K562 (cell line): Measurements from ENCODE around the gene DNASE1L3. TPM values are rescaled to one million over a fixed set of nuclear protein-coding genes. Genes with fewer than 3 reads are reported as not detected.

Experiments
- ARID1B ChIP-seq: fragments of 450-650 bp; IDR thresholded peaks from 2 replicates; pipeline ENCODE4 v1.6.1; 2016; ENCODE audit warnings: antibody characterized with exemption, mild to moderate bottlenecking, inconsistent platforms
- BDP1 ChIP-seq: IDR thresholded peaks from 3 replicates; pipeline ENCODE4 v1.6.1; 2011; ENCODE audit not compliant: insufficient read length, insufficient read depth
- BRCA1 ChIP-seq, 2 experiments: fragments of 450-650 bp in 1 of 2; sonication (generic) in 1 of 2; formaldehyde crosslinking in 1 of 2; IDR thresholded peaks; 2 replicates each; pipeline versions ENCODE4 v1.5.0 to v1.6.1; 2017 to 2020; ENCODE audit warnings: mild to moderate bottlenecking in 1 of 2, missing genetic modification reagents in 1 of 2
- CXXC5 ChIP-seq: fragments of 250-450 bp; sonication (Bioruptor Pico); IDR thresholded peaks from 2 replicates; pipeline ENCODE4 v1.8.0; 2022; ENCODE audit warnings: inconsistent platforms, mild to moderate bottlenecking, moderate library complexity
- EGR1 ChIP-seq: fragments of 450-650 bp; conservative IDR thresholded peaks from 2 replicates; pipeline ENCODE4 v1.6.1; 2017; ENCODE audit warnings: mild to moderate bottlenecking
- EP300 ChIP-seq: IDR thresholded peaks from 2 replicates; pipeline ENCODE4 v1.6.1; 2012; ENCODE audit warnings: low read length, improper control_type of control experiment
- ETV5 ChIP-seq: sonication (generic); formaldehyde crosslinking; IDR thresholded peaks from 2 replicates; pipeline ENCODE4 v1.4.0; 2020; ENCODE audit warnings: low read depth, mild to moderate bottlenecking, missing genetic modification reagents
- EWSR1 ChIP-seq: fragments of 450-650 bp; IDR thresholded peaks from 2 replicates; pipeline ENCODE4 v1.6.1; 2018; ENCODE audit warnings: borderline replicate concordance, mild to moderate bottlenecking, low read depth, moderate library complexity; ENCODE audit not compliant: partially characterized antibody
- GABPA ChIP-seq: fragments of 200-800 bp; sonication (Bioruptor generic); conservative IDR thresholded peaks from 2 replicates; pipeline ENCODE4 v1.6.1; 2016; ENCODE audit warnings: low read depth, missing genetic modification characterization, missing compliant biosample characterization
- KAT8 ChIP-seq: fragments of 450-650 bp; IDR thresholded peaks from 2 replicates; pipeline ENCODE4 v1.6.1; 2016; ENCODE audit warnings: low read depth, mild to moderate bottlenecking
- KDM1A ChIP-seq, 2 experiments: fragments of 450-650 bp; IDR thresholded peaks; 2 replicates each; pipeline ENCODE4 v1.6.1; 2016; ENCODE audit warnings: mild to moderate bottlenecking in 2 of 2
- L3MBTL2 ChIP-seq: fragments of 450-650 bp; IDR thresholded peaks from 2 replicates; pipeline ENCODE4 v1.6.1; 2016; ENCODE audit warnings: mild to moderate bottlenecking, moderate library complexity
- MAZ ChIP-seq, 2 experiments: fragments of 450-650 bp in 1 of 2; sonication (generic) in 1 of 2; formaldehyde crosslinking; IDR thresholded peaks in 1 of 2; conservative IDR thresholded peaks in 1 of 2; 2 replicates each; pipeline versions ENCODE4 v1.4.0 to v1.5.0; 2020; ENCODE audit warnings: mild to moderate bottlenecking in 1 of 2, missing genetic modification reagents in 1 of 2
- MCM3 ChIP-seq: fragments of 450-650 bp; IDR thresholded peaks from 2 replicates; pipeline ENCODE4 v1.6.1; 2016
- MECOM ChIP-seq: fragments of 250-450 bp; sonication (Bioruptor Pico); IDR thresholded peaks from 2 replicates; pipeline ENCODE4 v1.8.0; 2022; ENCODE audit warnings: inconsistent platforms
- NCOR1 ChIP-seq: fragments of 450-650 bp; IDR thresholded peaks from 2 replicates; pipeline ENCODE4 v1.6.1; 2016; ENCODE audit warnings: mild to moderate bottlenecking, moderate library complexity
- POU5F1 ChIP-seq: fragments of 150-350 bp; IDR thresholded peaks from 2 replicates; pipeline ENCODE4 v1.6.1; 2014; ENCODE audit warnings: borderline replicate concordance, low read length, low read depth, mild to moderate bottlenecking; ENCODE audit not compliant: partially characterized antibody
- SMARCA4 ChIP-seq: fragments of 450-650 bp; IDR thresholded peaks from 2 replicates; pipeline ENCODE4 v1.6.1; 2016
- SOX6 ChIP-seq: fragments of 450-650 bp; IDR thresholded peaks from 2 replicates; pipeline ENCODE4 v1.6.1; 2014; ENCODE audit warnings: mild to moderate bottlenecking
- STAT5B ChIP-seq: fragments of 250-450 bp; sonication (Bioruptor Pico); IDR thresholded peaks from 2 replicates; pipeline ENCODE4 v1.8.0; 2021; ENCODE audit warnings: mild to moderate bottlenecking, inconsistent platforms
- TAL1 ChIP-seq: fragments of 450-650 bp; IDR thresholded peaks from 2 replicates; pipeline ENCODE4 v1.6.1; 2016; ENCODE audit warnings: mild to moderate bottlenecking
- ZNF232 ChIP-seq: sonication (generic); formaldehyde crosslinking; IDR thresholded peaks from 2 replicates; pipeline ENCODE4 v1.8.0; 2022; ENCODE audit warnings: mild to moderate bottlenecking, missing genetic modification reagents
- ZNF24 ChIP-seq: fragments of 450-650 bp; IDR thresholded peaks from 2 replicates; pipeline ENCODE4 v1.6.1; 2016
- ZNF316 ChIP-seq: fragments of 450-650 bp; IDR thresholded peaks from 2 replicates; pipeline ENCODE4 v1.6.1; 2016
- polyA plus RNA-seq, 8 experiments: library from polyadenylated mRNA; depleted of rRNA in 4 of 8; stranded (reverse) in 5 of 8; unstranded in 3 of 8; fragments of >200 nt; fragmentation: Nextera tagmentation in 2 of 8; fragmentation: Illumina TruSeq in 1 of 8; extraction: Ambion mirVana in 2 of 8; extraction: Trizol in 1 of 8; gene quantifications; 2 replicates each; pipeline versions ENCODE4 v1.2.1 to v1.2.3, GENCODE V29; 2011 to 2014; ENCODE audit warnings: inconsistent platforms in 1 of 8, missing spikeins in 1 of 8
- total RNA-seq, 7 experiments: library from RNA; depleted of rRNA in 6 of 7; stranded (reverse); fragments of >200 nt in 6 of 7; fragmentation: Illumina TruSeq in 2 of 7; extraction: Trizol in 2 of 7; gene quantifications; 2 replicates each; pipeline versions ENCODE4 v1.2.1 to v1.2.3, GENCODE V29; 2011 to 2021; ENCODE audit warnings: low replicate concordance in 1 of 7
- TF ChIP-seq, protein P1 (sequence below): fragments of 250-450 bp; sonication (Bioruptor Pico); IDR thresholded peaks from 2 replicates; pipeline ENCODE4 v1.5.0; 2020; ENCODE audit warnings: mild to moderate bottlenecking, borderline replicate concordance
- TF ChIP-seq, protein P2 (sequence below), 3 experiments: fragments of 200-800 bp in 1 of 3; fragments of 250-450 bp in 1 of 3; fragments of 450-650 bp in 1 of 3; sonication (Bioruptor Pico) in 1 of 3; sonication (Bioruptor generic) in 1 of 3; formaldehyde crosslinking in 1 of 3; IDR thresholded peaks; 2 replicates each; pipeline versions ENCODE4 v1.6.1 to v1.8.0; 2016 to 2022; ENCODE audit warnings: mild to moderate bottlenecking in 2 of 3, missing genetic modification characterization in 2 of 3, missing compliant biosample characterization in 1 of 3, moderate library complexity in 1 of 3

Gene DNASE1L3
- total and polyA plus RNA-seq, 9 of the 15 experiments (the other 6 are each of a cell fraction or from before 2014, with no cell fraction given): 0.06 TPM; not detected in 8

DNA sequence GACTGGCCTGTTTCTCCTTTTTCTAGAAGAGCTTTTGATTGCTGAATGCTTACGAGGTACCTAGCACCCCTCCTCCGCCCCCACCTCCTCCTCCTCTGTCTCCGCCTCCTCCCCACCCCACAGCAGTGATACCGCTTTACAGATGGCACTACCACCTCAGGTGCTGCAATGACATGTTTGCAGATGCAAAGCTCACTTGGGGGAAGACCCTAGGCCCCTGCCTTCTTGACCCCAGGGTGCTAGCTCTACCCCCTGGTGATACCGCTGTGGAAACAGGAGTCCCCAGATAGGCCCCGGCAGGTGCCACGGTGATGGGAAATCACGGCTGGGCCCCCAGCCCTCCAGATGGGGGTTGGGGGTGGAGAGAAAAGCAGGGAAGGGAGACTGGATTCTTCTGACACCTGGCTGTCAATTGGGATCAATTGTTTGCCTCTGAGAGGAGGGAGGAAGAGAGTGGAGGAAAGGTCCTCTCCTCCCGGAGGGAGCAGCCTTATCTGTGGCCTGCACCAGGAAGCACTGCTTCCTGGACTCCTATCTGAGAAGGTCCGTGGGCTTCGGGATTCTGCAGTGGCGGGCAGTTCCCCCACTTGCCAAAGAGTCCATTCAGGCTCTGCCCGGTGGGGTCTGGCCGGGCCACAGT, 37.6 kb downstream of the DNASE1L3 start (continued):
- peak; percentile 77 for TF ChIP-seq ARID1B
- TF ChIP-seq STAT5B (CRISPR knock-in tag): no peak
- TF ChIP-seq TAL1: peak; percentile 58
- TF ChIP-seq, protein P1, sequence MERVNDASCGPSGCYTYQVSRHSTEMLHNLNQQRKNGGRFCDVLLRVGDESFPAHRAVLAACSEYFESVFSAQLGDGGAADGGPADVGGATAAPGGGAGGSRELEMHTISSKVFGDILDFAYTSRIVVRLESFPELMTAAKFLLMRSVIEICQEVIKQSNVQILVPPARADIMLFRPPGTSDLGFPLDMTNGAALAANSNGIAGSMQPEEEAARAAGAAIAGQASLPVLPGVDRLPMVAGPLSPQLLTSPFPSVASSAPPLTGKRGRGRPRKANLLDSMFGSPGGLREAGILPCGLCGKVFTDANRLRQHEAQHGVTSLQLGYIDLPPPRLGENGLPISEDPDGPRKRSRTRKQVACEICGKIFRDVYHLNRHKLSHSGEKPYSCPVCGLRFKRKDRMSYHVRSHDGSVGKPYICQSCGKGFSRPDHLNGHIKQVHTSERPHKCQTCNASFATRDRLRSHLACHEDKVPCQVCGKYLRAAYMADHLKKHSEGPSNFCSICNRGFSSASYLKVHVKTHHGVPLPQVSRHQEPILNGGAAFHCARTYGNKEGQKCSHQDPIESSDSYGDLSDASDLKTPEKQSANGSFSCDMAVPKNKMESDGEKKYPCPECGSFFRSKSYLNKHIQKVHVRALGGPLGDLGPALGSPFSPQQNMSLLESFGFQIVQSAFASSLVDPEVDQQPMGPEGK (CRISPR knock-in tag): no peak
- no peak for TF ChIP-seq ZNF232 (CRISPR knock-in tag)
- TF ChIP-seq EWSR1: no peak
- no peak for TF ChIP-seq BRCA1 (IDR thresholded peaks at IDR 0.05)
- no peak for TF ChIP-seq BRCA1 (CRISPR knock-in tag; IDR thresholded peaks at IDR 0.05)
- no peak for TF ChIP-seq BDP1
- TF ChIP-seq L3MBTL2: no peak
- 0 out of 4 replicates have a peak, but pooled peaks of 1 of the 2 experiments have one; percentile 27 for TF ChIP-seq MAZ (CRISPR knock-in tag; conservative IDR thresholded peaks at IDR 0.05 in 1 of 2, IDR thresholded peaks at IDR 0.05 in 1 of 2)
- TF ChIP-seq POU5F1: no peak
- no peak for TF ChIP-seq ZNF316
- TF ChIP-seq CXXC5 (CRISPR knock-in tag): peak; percentile 39; the same call in 1 of the 2 replicates
- TF ChIP-seq GABPA: peak; percentile 47; the same call in 1 of the 2 replicates
- TF ChIP-seq EP300: peak; percentile 45; the same call in 1 of the 2 replicates
- TF ChIP-seq, protein P2, sequence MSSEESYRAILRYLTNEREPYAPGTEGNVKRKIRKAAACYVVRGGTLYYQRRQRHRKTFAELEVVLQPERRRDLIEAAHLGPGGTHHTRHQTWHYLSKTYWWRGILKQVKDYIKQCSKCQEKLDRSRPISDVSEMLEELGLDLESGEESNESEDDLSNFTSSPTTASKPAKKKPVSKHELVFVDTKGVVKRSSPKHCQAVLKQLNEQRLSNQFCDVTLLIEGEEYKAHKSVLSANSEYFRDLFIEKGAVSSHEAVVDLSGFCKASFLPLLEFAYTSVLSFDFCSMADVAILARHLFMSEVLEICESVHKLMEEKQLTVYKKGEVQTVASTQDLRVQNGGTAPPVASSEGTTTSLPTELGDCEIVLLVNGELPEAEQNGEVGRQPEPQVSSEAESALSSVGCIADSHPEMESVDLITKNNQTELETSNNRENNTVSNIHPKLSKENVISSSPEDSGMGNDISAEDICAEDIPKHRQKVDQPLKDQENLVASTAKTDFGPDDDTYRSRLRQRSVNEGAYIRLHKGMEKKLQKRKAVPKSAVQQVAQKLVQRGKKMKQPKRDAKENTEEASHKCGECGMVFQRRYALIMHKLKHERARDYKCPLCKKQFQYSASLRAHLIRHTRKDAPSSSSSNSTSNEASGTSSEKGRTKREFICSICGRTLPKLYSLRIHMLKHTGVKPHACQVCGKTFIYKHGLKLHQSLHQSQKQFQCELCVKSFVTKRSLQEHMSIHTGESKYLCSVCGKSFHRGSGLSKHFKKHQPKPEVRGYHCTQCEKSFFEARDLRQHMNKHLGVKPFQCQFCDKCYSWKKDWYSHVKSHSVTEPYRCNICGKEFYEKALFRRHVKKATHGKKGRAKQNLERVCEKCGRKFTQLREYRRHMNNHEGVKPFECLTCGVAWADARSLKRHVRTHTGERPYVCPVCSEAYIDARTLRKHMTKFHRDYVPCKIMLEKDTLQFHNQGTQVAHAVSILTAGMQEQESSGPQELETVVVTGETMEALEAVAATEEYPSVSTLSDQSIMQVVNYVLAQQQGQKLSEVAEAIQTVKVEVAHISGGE (CRISPR knock-in tag; IDR thresholded peaks at IDR 0.05): peak in 1 of 3 experiments; percentile 63; a peak in 2 of 6 replicates
- TF ChIP-seq EGR1: peak; percentile 42; the same call in 1 of the 2 replicates
- 0 out of 2 replicates have a peak, but pooled peaks have one; percentile 39 for TF ChIP-seq ETV5 (CRISPR knock-in tag)
- TF ChIP-seq KDM1A (IDR thresholded peaks at IDR 0.05): peak; percentile 56 to 59; a peak in 2 of 4 replicates
- TF ChIP-seq NCOR1: peak; percentile 48; the same call in 1 of the 2 replicates
- TF ChIP-seq KAT8: no peak
- no peak for TF ChIP-seq MCM3
- 0 out of 2 replicates have a peak, but pooled peaks have one; percentile 15 for TF ChIP-seq SOX6
- no peak for TF ChIP-seq MECOM (CRISPR knock-in tag)
- TF ChIP-seq ZNF24: no peak
- peak; percentile 61 for TF ChIP-seq SMARCA4
